Heart left ventricle (tissue), 16 donors: Measurements from ENCODE around the gene AFAP1. TPM values are rescaled to one million over a fixed set of nuclear protein-coding genes. Genes with fewer than 3 reads are reported as not detected.

Experiments
- ATAC-seq, 4 donors: fragments of 200-7000 bp; cut with Tn5 transposase; one replicate each; pipeline ENCODE4 v1.9.1; 2020 to 2022; ENCODE audit warnings: moderate library complexity in 4 of 4, mild to moderate bottlenecking in 3 of 4, moderate number of reproducible peaks in 1 of 4
- DNase-seq, 5 donors: peaks; one replicate each; pipeline ENCODE4 v3.0.0-alpha.2; 2020
- H3K27ac ChIP-seq, 12 donors: fragments of 200-600 bp; sonication (generic) in 4 of 12; one replicate each; pipeline versions ENCODE4 v1.5.0 to v1.8.0; 2016 to 2022; ENCODE audit warnings: mild to moderate bottlenecking in 2 of 12
- H3K27me3 ChIP-seq, 9 donors: fragments of 200-600 bp; sonication (generic) in 2 of 9; one replicate each; pipeline versions ENCODE4 v1.5.1 to v1.8.0; 2016 to 2022; ENCODE audit warnings: mild to moderate bottlenecking in 3 of 9
- H3K36me3 ChIP-seq, 9 donors: fragments of 200-600 bp; sonication (generic) in 2 of 9; one replicate each; pipeline versions ENCODE4 v1.5.0 to v1.8.0; 2018 to 2022; ENCODE audit warnings: mild to moderate bottlenecking in 2 of 9
- H3K4me1 ChIP-seq, 12 donors: fragments of 200-600 bp; sonication (generic) in 4 of 12; one replicate each; pipeline versions ENCODE4 v1.5.0 to v1.8.0; 2016 to 2022; ENCODE audit warnings: mild to moderate bottlenecking in 3 of 12
- H3K4me3 ChIP-seq, 12 donors: fragments of 200-600 bp; sonication (generic) in 4 of 12; one replicate each; pipeline versions ENCODE4 v1.5.0 to v1.8.0; 2017 to 2022; ENCODE audit warnings: mild to moderate bottlenecking in 9 of 12, moderate library complexity in 4 of 12
- H3K9me3 ChIP-seq, 12 donors: fragments of 200-600 bp; sonication (generic) in 4 of 12; one replicate each; pipeline versions ENCODE4 v1.5.0 to v1.8.0; 2016 to 2022; ENCODE audit warnings: mild to moderate bottlenecking in 1 of 12
- CTCF ChIP-seq, 12 donors: fragments of 200-600 bp; sonication (generic) in 4 of 12; IDR thresholded peaks; one replicate each; pipeline versions ENCODE4 v1.5.0 to v1.8.0; 2018 to 2022; ENCODE audit warnings: antibody characterized with exemption in 12 of 12, mild to moderate bottlenecking in 5 of 12
- POLR2A ChIP-seq, 2 donors: fragments of 450-650 bp; IDR thresholded peaks; one replicate each; pipeline ENCODE4 v1.6.1; 2017; ENCODE audit warnings: antibody characterized with exemption in 2 of 2, mild to moderate bottlenecking in 2 of 2, moderate library complexity in 2 of 2
- WGBS, 4 donors: extraction: QIAGEN DNeasy Blood & Tissue Kit in 2 of 4; methylation state at CpG; one replicate each; pipeline versions ENCODE4 v1.1.5 to v1.1.7; 2013 to 2018; 5-methylcytosine and 5-hydroxymethylcytosine counted together
- intact Hi-C, 10 donors: fragments of 100-400 bp; cut with DNase I; formaldehyde crosslinking; loops; one replicate each; pipeline versions ENCODE4 v1.11.1 to v1.14.2; 2022
- polyA plus RNA-seq, 2 donors: library from polyadenylated mRNA; stranded (reverse); fragments of 200-250 nt; gene quantifications; one replicate each; pipeline ENCODE4 v1.2.3, GENCODE V29; 2013
- total RNA-seq, 9 donors: library from RNA; depleted of rRNA in 2 of 9; stranded (reverse); fragments of >200 nt in 2 of 9; fragmentation: NEBNext Ultra II Directional in 3 of 9; extraction: Animal tissue kit (Norgen Biotek cat#: 25700) in 3 of 9; gene quantifications; one replicate each; pipeline versions ENCODE4 v1.1.0 to v1.2.4, GENCODE V29; 2016 to 2023
- donor health status: ischemic (EF 13 %, LVEDD 7.1; RV severe dilation, severe dysfunction).
- donor health status: healthy with polysubstance abuse.
- donor health status: DM: no; HTN: yes; CAD: no.
- donor health status: DM: no; HTN: no; CAD: no.
- donor health status: ischemic (EF 25% LVEDD 6.9; RV normal size, moderate dysfunction).
- donor health status: ischemic (EF 25% LVEDD 5.7; RV mildly dilated, moderate dysfunction).
- donor health status: healthy.
- donor health status: DM: yes; HTN: yes; CAD: no.
- donor health status: ischemic (EF 35%, LVEDD 5.7; RV mildly dilated, moderate dysfunction).
- donor health status: nonischemic (EF 11% LVEDD 7.7; RV severe dilation, severe dysfunction).
- donor health status: DM: yes; HTN: yes; CAD: no.
- donor health status: PGD.
- donor health status: ischemic (EF 29% LVEDD 5.4; RV normal size, mild dysfunction).
- donor health status: nonischemic (EF 23%, LVEDD 6.1; RV moderate dilation, normal function).

The AFAP1 gene
- total and polyA plus RNA-seq, 11 donors: 2.0 to 18.0 (median 7.0) TPM

GRCh38 chr4:7797330-7797729 is 142.3 kb downstream of the AFAP1 start:
- 89 to 94% (median 93%) methylated on average over 10 to 11 of the region's 11 CpGs for WGBS, 4 donors
- TF ChIP-seq POLR2A (IDR thresholded peaks at IDR 0.05) (no peak), CTCF (IDR thresholded peaks at IDR 0.05) (no peak)
- Histone ChIP-seq H3K36me3 (peaks cover 0 to 71% (median 47%) of the 10 kb centered on the region in 9 donors), H3K4me3 (no peak overlapping the region), H3K27me3 (no peaks in the 10 kb centered on the region), H3K27ac (no peak overlapping the region), H3K9me3 (no peaks in the 10 kb centered on the region), H3K4me1 (peaks cover 0 to 8% (median 0%) of the 10 kb centered on the region in 12 donors)
- ATAC-seq: no peak
- DNase-seq: no peak
- intact Hi-C loops: no loop called here

GRCh38 chr4:7795983-7796382 is 143.7 kb downstream of the AFAP1 start:
- DNase-seq (no peak), ATAC-seq (no peak)
- 88 to 94% (median 93%) methylated on average over 8 of the region's 8 CpGs for WGBS, 4 donors
- H3K27ac ChIP-seq: no peak overlapping the region
- intact Hi-C loops: no loop called here
- no peak overlapping the region for H3K4me3 ChIP-seq
- peaks cover 0 to 72% (median 52%) of the 10 kb centered on the region in 9 donors for H3K36me3 ChIP-seq
- no peaks in the 10 kb centered on the region for H3K9me3 ChIP-seq
- no peaks in the 10 kb centered on the region for H3K27me3 ChIP-seq
- peaks cover 0 to 3% (median 0%) of the 10 kb centered on the region in 12 donors for H3K4me1 ChIP-seq
- TF ChIP-seq POLR2A (IDR thresholded peaks at IDR 0.05): no peak
- TF ChIP-seq CTCF (IDR thresholded peaks at IDR 0.05): no peak

- 83 to 91% (median 88%) methylated on average over 10 of the region's 10 CpGs for WGBS, 4 donors
- no peaks in the 10 kb centered on the region for H3K9me3 ChIP-seq
- TF ChIP-seq POLR2A (IDR thresholded peaks at IDR 0.05) (no peak), CTCF (IDR thresholded peaks at IDR 0.05) (no peak)
- H3K4me3 ChIP-seq: no peak overlapping the region
- H3K27ac ChIP-seq: no peak overlapping the region
- ATAC-seq (no peak), DNase-seq (no peak)
- peaks cover 0 to 17% (median 8%) of the 10 kb centered on the region in 12 donors for H3K4me1 ChIP-seq
- intact Hi-C loops: no loop called here
- peaks cover 0 to 45% (median 31%) of the 10 kb centered on the region in 9 donors for H3K36me3 ChIP-seq
- H3K27me3 ChIP-seq: no peaks in the 10 kb centered on the region
Measured at GRCh38 chr4:7793186-7793585, 146.5 kb downstream of the AFAP1 start.

GRCh38 chr4:7792616-7793015 is 147.0 kb downstream of the AFAP1 start:
- ATAC-seq (no peak), DNase-seq (no peak)
- Histone ChIP-seq H3K9me3 (no peaks in the 10 kb centered on the region), H3K27ac (no peak overlapping the region), H3K4me1 (peaks cover 0 to 17% (median 8%) of the 10 kb centered on the region in 12 donors), H3K36me3 (peaks cover 0 to 47% (median 28%) of the 10 kb centered on the region in 9 donors), H3K4me3 (no peak overlapping the region), H3K27me3 (no peaks in the 10 kb centered on the region)
- 81 to 87% (median 82%) methylated on average over 8 of the region's 8 CpGs for WGBS, 4 donors
- intact Hi-C loops: no loop called here
- no peak for TF ChIP-seq POLR2A (IDR thresholded peaks at IDR 0.05)
- no peak for TF ChIP-seq CTCF (IDR thresholded peaks at IDR 0.05)
